GM18861 (cell line): ENCODE data around the gene MMP24OS.
A peak's percentile ranks its signal among the peaks of the same experiment; 100 is the strongest.

ENCODE experiments used
- ATAC-seq: cut with Tn5 transposase; IDR thresholded peaks from one replicate; pipeline ENCODE4 v1.9.1; 2021; ENCODE audit not compliant: unreplicated experiment

Gene MMP24OS

GRCh38 chr20:35291654-35292503, 14.0 kb upstream of the MMP24OS start, which contains the start of gene FAM83C:
TSS of gene FAM83C (minus strand) at chr20:35292425. CDS start at chr20:35292304, 121 bp downstream.
- no peak for ATAC-seq

- ATAC-seq: no peak
Measured at GRCh38 chr20:35290887-35291417, 13.0 kb upstream of the MMP24OS start.

- ATAC-seq: no peak
Measured at GRCh38 chr20:35290186-35290886, 12.4 kb upstream of the MMP24OS start.

GRCh38 chr20:35288325-35289060, 10.6 kb upstream of the MMP24OS start:
- ATAC-seq: no peak

GRCh38 chr20:35287509-35288324, 9.8 kb upstream of the MMP24OS start:
- ATAC-seq: no peak

- no peak for ATAC-seq
Measured at GRCh38 chr20:35286899-35287508, 9.1 kb upstream of the MMP24OS start.

GRCh38 chr20:35286077-35286898, 8.4 kb upstream of the MMP24OS start:
- ATAC-seq: no peak

DNA sequence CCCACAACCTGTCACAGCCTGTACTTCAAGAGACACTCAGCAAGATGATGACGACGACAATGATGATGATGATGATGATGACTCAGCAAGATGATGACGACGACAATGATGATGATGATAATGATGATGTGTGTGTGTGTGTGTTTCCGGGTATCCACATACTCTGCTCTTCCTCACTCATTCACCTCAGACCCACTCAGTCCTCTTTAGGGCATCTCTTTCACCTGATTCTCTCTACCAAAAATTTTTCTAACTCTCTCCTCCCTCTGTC, 7.8 kb upstream of the MMP24OS start:
- no peak for ATAC-seq

GRCh38 chr20:35284992-35285805, 7.3 kb upstream of the MMP24OS start:
- no peak for ATAC-seq

DNA sequence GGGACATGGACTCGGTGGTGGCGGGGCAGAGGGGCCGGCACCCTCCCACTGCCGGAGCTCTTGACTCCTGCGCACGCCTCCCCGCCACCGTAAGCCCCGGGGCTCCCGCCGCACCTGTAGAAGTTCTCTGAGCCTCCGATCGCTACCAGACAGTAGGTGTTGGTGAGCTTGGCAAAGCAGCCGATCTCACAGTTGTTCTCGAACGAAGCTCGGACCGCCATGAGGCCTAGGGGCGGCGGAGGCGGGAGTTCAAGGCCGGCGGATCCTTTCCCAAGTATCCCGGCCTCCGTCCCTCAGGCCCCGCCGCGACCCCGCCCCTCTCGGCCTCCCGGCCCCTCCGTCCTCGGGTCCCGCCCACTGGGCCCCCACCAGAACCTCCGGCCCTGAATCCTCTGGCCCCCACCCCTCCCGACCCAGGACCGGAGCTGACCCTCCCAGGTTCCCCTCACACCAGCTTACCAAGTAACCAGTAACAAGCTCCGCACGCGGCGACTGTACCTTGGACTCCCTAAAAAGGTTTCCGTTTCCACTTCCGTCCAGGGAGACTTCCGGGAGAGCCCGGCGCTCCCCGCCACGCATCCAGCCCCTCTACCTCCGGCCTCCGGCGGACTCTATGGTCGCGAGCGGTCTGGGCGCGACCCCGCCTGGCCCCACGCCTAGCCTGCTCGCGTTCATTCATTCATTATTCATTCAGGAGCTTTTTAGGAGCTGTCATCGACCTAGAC, 6.5 kb upstream of the MMP24OS start, which contains the start of gene EIF6:
Gene EIF6, minus strand, starts transcription at position 506 of the 725 bp plus-strand sequence. Its CDS starts 285 bp downstream, at position 221.
- peak; percentile 55 for ATAC-seq

GRCh38 chr20:35283441-35284266, 5.7 kb upstream of the MMP24OS start:
- ATAC-seq: no peak

- no peak for ATAC-seq
Measured at GRCh38 chr20:35281506-35282101, 3.7 kb upstream of the MMP24OS start.

DNA sequence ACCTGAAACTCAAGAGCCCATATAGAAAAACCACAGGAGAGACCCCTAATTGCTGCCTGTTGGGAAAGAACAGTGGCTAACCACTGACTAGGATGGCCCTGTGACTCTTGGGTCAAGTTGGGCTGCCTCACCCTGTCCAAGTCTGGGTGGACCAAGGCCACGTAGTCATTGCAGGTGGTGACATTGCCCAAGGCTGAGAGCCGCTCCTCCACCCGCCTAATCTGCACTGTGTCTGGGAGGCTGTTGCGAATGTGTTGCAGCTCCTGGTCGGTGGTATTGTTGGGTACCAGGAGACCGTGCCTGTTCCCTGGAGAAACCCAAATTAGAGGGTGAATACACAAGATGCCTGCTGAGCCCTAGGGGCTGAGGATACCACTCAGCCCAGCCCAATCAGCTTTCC, 2.6 kb upstream of the MMP24OS start:
- ATAC-seq: no peak

- ATAC-seq: no peak
Measured at GRCh38 chr20:35279533-35280174, 1.7 kb upstream of the MMP24OS start.

DNA sequence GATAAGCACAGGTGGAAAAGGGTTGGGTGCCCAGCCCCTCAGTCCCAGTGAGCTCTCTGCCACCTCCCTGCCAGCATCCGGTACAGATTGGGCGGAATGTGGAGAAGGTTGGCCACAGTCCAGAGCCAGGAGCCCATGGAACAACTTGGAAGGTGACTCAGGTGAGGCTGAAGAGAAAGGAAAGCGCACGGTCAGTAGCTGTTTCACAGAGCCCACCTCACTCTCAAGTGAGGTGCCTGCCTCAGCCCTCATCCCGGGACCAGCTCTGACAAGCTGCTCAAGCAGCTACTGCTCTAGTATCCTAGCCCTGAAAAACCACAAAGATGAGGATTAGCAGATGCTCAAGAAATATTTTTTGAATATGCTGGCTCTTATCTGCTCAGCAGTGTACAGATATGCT, 1.1 kb upstream of the MMP24OS start:
- ATAC-seq: no peak

- ATAC-seq: no peak
Measured at GRCh38 chr20:35277127-35277526, 795 bp downstream of the MMP24OS start.
